Measurements from ENCODE around the gene ACVR2B. TPM values are rescaled to one million over a fixed set of nuclear protein-coding genes. Genes with fewer than 3 reads are reported as not detected.

Gene ACVR2B
- total RNA-seq, 2 donors from 2014 or later = 3.1 to 3.8 TPM

DNA sequence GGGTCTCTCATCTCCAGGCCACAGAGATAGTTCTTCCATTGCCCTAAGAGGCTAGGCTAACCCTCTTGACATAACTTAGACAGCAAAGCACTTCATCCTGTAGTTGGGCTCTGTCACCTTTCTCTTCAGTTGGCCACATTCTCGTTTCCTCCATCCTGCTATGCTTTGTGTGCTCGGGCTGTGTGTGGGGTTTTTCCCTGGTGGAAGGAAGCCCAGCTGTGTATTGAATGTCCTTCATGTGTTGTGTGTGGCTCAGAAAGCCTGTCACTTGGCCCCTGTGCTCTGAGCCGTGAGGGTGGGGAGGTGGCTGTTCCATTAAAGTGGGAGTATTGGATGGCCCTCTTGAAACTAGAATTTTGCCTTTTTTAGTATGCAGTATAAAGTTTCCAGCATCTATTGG, 33.6 kb downstream of the ACVR2B start:
- Mint-ChIP-seq H3K36me3 (no peaks in the 10 kb centered on the region), H3K4me3 (no peak overlapping the region), H3K9me3 (no peaks in the 10 kb centered on the region), H3K27ac (no peak overlapping the region), H3K4me1 (ENCODE audit: low read depth in 2 of 2) (peaks cover 3 to 5% of the 10 kb centered on the region in 2 donors), H3K27me3 (no peaks in the 10 kb centered on the region)
- peak in 1 of 2 donors; percentile 59 for ATAC-seq
- DNase-seq (ENCODE audit: low spot score) = no peak

DNA sequence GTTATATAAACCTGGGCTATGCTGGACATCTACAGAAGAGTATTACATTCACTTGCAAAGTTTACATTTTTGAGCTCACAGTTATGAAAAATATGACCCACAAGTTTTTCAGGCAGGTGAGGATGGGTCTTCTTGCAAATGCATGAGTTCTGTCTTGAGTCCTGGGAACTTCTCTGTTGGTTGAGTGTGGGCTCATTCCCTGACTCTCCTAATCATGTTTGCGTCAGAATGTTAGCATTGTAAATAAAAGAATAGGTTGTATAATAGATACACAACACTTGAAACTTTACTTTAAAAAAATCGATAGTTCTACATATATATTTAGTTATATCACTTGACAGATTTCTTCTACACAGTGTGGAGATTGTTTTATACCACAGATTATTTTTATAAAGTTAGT, 35.3 kb downstream of the ACVR2B start:
- Mint-ChIP-seq H3K9me3 (no peaks in the 10 kb centered on the region), H3K36me3 (no peaks in the 10 kb centered on the region), H3K27me3 (no peaks in the 10 kb centered on the region), H3K4me1 (ENCODE audit: low read depth in 2 of 2) (peaks cover 3 to 5% of the 10 kb centered on the region in 2 donors), H3K27ac (no peak overlapping the region), H3K4me3 (no peak overlapping the region)
- DNase-seq (ENCODE audit: low spot score) (no peak), ATAC-seq (no peak)

DNA sequence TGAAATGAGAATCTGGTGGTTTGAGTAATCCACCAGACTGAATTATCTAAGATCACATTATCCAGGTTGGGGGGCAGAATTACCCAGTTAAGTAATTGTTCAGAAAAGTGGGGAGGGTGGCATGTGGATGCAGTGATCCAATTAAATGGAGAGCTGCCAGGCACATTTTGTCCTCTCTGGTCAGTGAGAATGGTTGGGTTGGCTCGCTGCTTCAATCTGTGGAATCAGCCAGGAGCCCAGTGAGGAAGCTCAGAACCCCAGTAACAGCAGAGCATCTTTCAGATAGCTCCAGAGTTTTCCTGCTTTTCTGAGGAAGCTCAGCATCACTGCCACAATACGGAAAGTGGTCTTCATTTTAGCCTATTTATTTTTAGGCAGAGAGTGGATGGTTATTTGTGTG, 36.1 kb downstream of the ACVR2B start:
- ATAC-seq (no peak), DNase-seq (ENCODE audit: low spot score) (no peak)
- Mint-ChIP-seq H3K27ac (no peak overlapping the region), H3K4me1 (ENCODE audit: low read depth in 2 of 2) (peaks cover 3 to 5% of the 10 kb centered on the region in 2 donors), H3K36me3 (no peaks in the 10 kb centered on the region), H3K9me3 (no peaks in the 10 kb centered on the region), H3K27me3 (no peaks in the 10 kb centered on the region), H3K4me3 (no peak overlapping the region)

DNA sequence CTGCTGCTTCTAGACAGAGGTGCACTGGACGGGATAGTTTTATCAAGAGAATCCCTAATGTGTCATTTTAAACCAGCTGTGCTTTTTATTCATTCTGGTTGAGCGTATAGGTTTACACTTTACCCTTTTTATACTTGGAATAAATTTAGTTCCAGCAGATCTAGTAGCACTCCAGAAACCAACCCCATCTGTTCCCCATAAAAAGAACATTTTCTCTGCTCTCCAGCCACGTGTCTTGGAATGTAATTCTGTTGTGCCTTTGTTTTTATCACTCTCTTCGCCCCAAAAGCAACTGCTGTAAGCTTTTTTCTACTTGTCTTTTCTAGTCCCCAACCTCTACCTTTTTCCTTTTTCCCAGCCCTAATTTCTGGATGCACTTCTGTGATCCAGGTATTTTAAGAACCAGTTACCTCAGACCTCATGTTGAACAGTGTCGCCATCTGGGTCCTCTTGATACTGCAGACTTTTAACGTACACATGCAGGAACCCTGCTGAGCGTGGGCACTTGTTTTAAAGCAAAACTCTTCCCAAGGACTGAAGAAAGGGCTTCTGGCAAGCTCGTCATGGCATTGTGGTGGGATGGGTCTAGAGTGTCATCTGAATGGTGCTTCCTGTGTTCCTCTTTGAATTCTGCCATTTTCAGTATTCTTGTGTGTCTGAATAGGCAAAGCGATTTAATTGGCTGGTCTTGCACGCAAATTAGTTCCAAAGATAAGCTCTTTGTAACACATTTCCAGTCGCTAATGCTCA, 36.8 kb downstream of the ACVR2B start:
- H3K4me1 Mint-ChIP-seq (ENCODE audit: low read depth in 2 of 2) = peaks cover 3 to 5% of the 10 kb centered on the region in 2 donors
- no peak overlapping the region for H3K4me3 Mint-ChIP-seq
- H3K9me3 Mint-ChIP-seq = no peaks in the 10 kb centered on the region
- no peaks in the 10 kb centered on the region for H3K27me3 Mint-ChIP-seq
- DNase-seq (ENCODE audit: low spot score) = no peak
- no peak overlapping the region for H3K27ac Mint-ChIP-seq
- H3K36me3 Mint-ChIP-seq = no peaks in the 10 kb centered on the region
- no peak for ATAC-seq

DNA sequence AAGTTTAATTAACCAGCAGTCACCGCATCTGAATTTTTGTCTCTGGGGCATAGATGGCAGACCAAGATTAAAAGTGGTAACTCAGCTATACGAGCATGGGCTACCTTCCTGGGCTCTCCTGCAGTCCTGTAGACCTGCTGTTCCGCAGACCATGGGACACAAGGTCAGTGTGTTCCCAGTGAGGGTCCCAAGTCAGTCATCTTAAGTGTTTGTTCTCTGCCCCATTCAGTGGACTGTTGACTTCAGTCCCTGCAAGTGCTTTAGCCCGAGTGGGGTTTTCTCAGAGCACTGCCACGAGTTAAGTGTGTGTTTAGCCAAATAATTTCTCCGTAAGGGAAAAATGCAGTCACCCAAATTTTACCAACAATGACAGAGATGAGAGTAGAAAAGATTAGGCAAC, 37.5 kb downstream of the ACVR2B start:
- no peaks in the 10 kb centered on the region for H3K9me3 Mint-ChIP-seq
- H3K4me1 Mint-ChIP-seq (ENCODE audit: low read depth in 2 of 2) = peaks cover 3 to 5% of the 10 kb centered on the region in 2 donors
- H3K36me3 Mint-ChIP-seq = no peaks in the 10 kb centered on the region

DNA sequence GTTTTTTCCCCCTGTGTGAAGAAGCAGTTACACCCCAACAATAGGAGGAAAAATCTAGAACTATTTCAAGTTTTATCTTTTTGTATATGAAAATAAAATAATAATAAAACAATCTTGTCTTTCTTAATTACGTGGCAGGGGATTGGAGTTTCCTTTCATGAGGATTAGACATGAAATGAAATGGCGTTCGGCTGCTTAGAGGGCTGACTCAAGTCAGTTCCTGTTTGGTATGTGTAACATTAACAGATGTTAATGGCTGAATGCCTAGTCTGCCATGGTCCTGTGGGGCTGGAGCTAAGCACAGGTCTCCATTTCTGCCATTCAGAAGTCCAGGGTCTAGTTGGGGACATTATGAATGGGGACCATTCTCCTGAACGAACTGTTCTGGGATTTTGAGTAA, 39.3 kb downstream of the ACVR2B start:
- ATAC-seq = no peak
- no peaks in the 10 kb centered on the region for H3K9me3 Mint-ChIP-seq
- no peaks in the 10 kb centered on the region for H3K36me3 Mint-ChIP-seq
- DNase-seq (ENCODE audit: low spot score) = no peak
- no peak overlapping the region for H3K27ac Mint-ChIP-seq
- no peak overlapping the region for H3K4me3 Mint-ChIP-seq
- peaks cover 9 to 13% of the 10 kb centered on the region in 2 donors for H3K4me1 Mint-ChIP-seq (ENCODE audit: low read depth in 2 of 2)
- no peaks in the 10 kb centered on the region for H3K27me3 Mint-ChIP-seq

More for the DNA sequence above, 37.5 kb downstream of the ACVR2B start:
- H3K4me3 Mint-ChIP-seq = no peak overlapping the region
- ATAC-seq (no peak), DNase-seq (ENCODE audit: low spot score) (no peak)
- H3K27me3 Mint-ChIP-seq = no peaks in the 10 kb centered on the region
- no peak overlapping the region for H3K27ac Mint-ChIP-seq

DNA sequence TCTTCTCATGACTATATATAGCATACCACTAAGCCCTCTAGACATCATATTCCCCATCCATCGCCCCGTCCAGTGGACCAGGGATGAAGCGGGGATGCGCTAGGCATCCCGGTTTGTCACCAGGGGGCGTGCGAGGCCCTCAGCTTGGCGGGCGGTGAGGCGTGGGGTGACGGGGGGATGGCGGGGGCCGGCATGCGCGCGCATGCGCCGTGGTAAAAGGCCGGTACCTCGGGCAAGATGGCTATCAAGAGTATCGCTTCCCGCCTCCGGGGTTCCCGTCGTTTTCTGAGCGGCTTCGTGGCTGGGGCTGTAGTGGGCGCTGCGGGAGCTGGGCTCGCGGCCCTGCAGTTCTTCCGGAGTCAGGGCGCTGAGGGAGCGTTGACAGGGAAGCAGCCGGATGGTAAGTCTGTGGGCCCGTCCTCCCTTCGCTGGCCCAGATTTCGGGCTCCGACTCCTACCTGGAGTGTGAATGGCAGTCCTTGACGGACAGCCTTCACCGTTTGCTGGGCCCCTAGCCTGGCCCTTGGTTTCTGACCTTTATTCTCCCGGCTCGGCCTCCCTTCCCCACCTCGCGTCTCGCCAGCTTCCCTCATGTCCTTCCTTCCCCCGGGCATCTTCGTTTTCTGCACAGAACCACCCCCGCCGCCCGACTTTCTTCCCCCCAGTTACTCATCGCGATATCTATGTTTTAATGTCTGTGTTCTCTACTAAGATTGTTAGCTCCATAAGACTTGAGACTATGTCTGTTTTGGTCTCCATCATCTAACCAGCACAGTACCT, 42.6 kb downstream of the ACVR2B start, which contains the start of gene EXOG:
Gene EXOG (plus strand): TSS at position 210 of the 780 bp plus-strand sequence. CDS start 28 bp downstream, at position 238.
- ATAC-seq (peak; percentile 96), DNase-seq (ENCODE audit: low spot score) (peak; percentile 95)
- peaks cover 4% of the 10 kb centered on the region for H3K36me3 Mint-ChIP-seq
- H3K27me3 Mint-ChIP-seq = no peaks in the 10 kb centered on the region
- H3K4me1 Mint-ChIP-seq (ENCODE audit: low read depth in 2 of 2) = peaks cover 19 to 22% of the 10 kb centered on the region in 2 donors
- no peaks in the 10 kb centered on the region for H3K9me3 Mint-ChIP-seq
- H3K27ac Mint-ChIP-seq = peak within 1 kb of the TSS; percentile 73 to 96
- H3K4me3 Mint-ChIP-seq = peak within 1 kb of the TSS; percentile 90

DNA sequence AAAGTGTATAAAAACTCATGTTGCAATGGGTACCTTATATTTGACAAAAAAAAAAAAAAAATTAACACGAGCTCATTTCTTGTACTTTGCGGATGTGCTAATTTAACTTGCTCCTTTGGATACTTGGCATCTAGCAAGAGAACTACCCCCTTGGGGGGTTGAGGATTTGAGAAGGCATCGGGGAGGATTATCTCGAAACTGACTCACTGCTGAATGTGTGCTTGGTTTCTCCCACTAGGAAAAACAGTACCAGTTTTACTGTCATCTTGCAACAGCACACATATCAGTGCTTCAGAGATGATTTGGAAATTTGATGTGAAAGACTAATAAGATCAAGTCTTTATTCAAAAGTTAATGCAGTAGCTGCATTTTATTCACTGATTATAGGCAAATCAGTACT, 43.3 kb downstream of the ACVR2B start:
- DNase-seq (ENCODE audit: low spot score) = no peak
- Mint-ChIP-seq H3K27me3 (no peaks in the 10 kb centered on the region), H3K4me1 (ENCODE audit: low read depth in 2 of 2) (peaks cover 19 to 22% of the 10 kb centered on the region in 2 donors), H3K9me3 (no peaks in the 10 kb centered on the region), H3K4me3 (peak overlapping the region; percentile 90), H3K27ac (peak overlapping the region; percentile 73 to 96), H3K36me3 (peaks cover 4% of the 10 kb centered on the region)
- no peak for ATAC-seq

DNA sequence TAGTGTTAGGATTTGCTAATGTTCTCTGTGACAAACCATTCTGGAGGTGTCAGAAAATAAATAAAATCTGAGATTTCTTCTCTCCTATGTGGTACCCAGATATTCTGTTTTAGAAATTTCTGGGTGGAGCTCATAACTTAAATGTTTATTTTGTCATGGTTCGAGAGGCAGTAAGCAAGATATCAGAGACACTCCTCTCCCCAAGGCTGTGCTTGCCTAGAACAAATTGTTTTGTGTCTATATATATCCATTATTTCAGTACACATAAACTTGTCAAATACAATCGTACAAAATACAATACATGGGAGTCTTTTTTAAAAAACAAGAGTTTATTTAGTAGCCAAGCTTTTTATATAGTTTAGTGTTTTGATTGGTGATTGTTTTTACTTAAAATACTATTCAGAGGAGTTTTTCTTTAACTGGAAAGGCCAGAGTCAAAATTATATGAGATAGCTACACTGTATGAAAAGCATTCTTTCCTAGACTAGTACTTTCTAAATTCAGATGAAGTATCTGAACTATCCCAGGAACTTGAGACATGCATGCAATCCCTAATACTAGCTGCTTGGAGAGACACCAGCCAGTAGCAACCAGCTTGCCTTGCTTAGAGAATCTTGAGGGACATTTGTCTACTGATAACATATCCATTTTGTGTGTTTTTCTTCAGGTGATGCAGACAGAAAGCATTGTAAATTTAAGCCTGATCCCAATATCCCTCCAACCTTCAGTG, 47.2 kb downstream of the ACVR2B start:
- H3K27me3 Mint-ChIP-seq = no peaks in the 10 kb centered on the region

DNA sequence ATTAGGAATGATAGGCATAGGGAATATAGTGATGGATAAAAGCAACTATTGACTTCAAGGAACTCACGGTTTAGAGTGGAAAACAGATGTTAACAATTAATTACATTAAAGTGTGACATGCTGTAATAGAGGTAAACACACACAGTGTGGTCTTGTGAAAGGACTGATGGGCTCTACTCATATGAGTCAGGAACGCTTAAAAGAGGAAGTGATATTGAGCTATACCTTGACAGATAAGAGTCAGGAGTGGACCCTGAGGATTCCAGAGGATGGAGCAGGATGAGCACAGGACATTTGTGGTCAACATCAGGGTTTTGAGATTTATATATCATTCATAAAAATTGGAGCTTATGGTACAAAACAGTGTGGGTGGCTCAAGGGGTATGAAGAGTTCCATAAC, 53.4 kb downstream of the ACVR2B start:
- H3K27ac Mint-ChIP-seq = no peak overlapping the region
- no peaks in the 10 kb centered on the region for H3K27me3 Mint-ChIP-seq
- ATAC-seq (no peak), DNase-seq (ENCODE audit: low spot score) (no peak)
- H3K9me3 Mint-ChIP-seq = no peaks in the 10 kb centered on the region
- peaks cover 13% of the 10 kb centered on the region for H3K36me3 Mint-ChIP-seq
- no peak overlapping the region for H3K4me3 Mint-ChIP-seq
- no peaks in the 10 kb centered on the region for H3K4me1 Mint-ChIP-seq (ENCODE audit: low read depth in 2 of 2)

More for the DNA sequence above, 47.2 kb downstream of the ACVR2B start:
- Mint-ChIP-seq H3K9me3 (no peaks in the 10 kb centered on the region), H3K4me1 (ENCODE audit: low read depth in 2 of 2) (peaks cover 19 to 22% of the 10 kb centered on the region in 2 donors), H3K36me3 (peaks cover 4% of the 10 kb centered on the region), H3K4me3 (no peak overlapping the region), H3K27ac (no peak overlapping the region)
- ATAC-seq (no peak), DNase-seq (ENCODE audit: low spot score) (no peak)

DNA sequence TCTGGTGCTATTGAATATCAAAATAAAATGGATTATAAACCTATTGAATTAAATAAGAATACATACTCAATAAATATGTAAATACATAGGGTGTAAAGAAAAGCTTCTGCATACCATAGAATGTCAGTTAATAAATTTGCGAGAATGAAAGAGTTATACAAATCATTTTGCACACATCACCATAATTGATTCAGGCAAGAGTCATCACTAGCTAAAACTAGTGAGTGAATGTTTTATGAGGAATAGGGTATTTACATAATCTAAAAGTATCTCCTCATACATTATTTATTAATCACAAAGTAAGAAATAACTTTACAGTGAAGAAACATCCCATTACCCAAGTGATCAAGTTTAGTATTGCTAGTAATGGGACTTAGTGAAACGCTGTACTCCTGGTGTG, 56.0 kb downstream of the ACVR2B start:
- H3K27me3 Mint-ChIP-seq = no peaks in the 10 kb centered on the region
- no peak overlapping the region for H3K27ac Mint-ChIP-seq
- no peak for ATAC-seq
- H3K9me3 Mint-ChIP-seq = no peaks in the 10 kb centered on the region
- peaks cover 23% of the 10 kb centered on the region for H3K36me3 Mint-ChIP-seq
- no peaks in the 10 kb centered on the region for H3K4me1 Mint-ChIP-seq (ENCODE audit: low read depth in 2 of 2)
- no peak for DNase-seq (ENCODE audit: low spot score)
- H3K4me3 Mint-ChIP-seq = no peak overlapping the region

DNA sequence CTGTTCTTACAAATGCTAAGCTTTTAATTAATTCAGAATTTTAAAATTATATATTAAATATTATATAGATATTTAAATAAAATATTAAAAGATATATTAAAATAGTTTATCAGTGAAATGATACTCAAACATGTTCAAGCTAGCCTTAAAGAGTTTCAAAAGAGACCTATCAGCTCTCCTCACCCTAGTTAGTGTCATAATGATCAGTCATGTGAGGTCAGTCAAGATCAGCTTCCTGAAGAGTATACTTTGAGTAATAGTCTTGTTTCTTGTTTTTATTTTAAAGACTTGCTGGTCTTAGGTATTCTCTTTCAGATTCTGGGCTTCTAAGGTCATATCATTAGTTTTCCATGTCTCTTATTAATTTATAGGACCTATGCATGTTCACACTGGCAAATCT, 56.9 kb downstream of the ACVR2B start:
- Mint-ChIP-seq H3K27me3 (no peaks in the 10 kb centered on the region), H3K36me3 (peaks cover 23% of the 10 kb centered on the region), H3K27ac (no peak overlapping the region), H3K9me3 (no peaks in the 10 kb centered on the region), H3K4me1 (ENCODE audit: low read depth in 2 of 2) (no peaks in the 10 kb centered on the region), H3K4me3 (no peak overlapping the region)
- no peak for DNase-seq (ENCODE audit: low spot score)
- no peak for ATAC-seq

DNA sequence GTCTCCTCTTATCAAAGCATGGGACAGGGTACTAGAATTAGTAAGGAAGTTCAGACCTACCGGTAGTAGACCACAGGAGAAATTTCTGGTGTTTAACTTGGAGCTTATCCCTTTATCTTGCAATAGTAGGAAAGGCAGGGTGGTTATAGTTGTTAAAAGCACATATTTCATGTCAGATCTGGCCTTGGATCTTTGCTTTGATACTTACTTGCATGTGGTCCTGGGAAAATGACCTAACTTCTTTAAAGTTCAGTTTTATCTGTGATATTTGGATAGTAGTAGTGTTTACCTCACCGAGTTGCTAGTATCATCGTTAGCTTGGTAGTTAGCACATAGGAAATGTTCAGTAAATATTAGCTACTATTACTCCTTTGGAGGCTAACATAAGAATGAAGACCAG, 57.9 kb downstream of the ACVR2B start:
- no peak for ATAC-seq
- H3K9me3 Mint-ChIP-seq = no peaks in the 10 kb centered on the region
- H3K4me3 Mint-ChIP-seq = no peak overlapping the region
- H3K27ac Mint-ChIP-seq = no peak overlapping the region
- peaks cover 28% of the 10 kb centered on the region for H3K36me3 Mint-ChIP-seq
- no peak for DNase-seq (ENCODE audit: low spot score)
- no peaks in the 10 kb centered on the region for H3K27me3 Mint-ChIP-seq
- no peaks in the 10 kb centered on the region for H3K4me1 Mint-ChIP-seq (ENCODE audit: low read depth in 2 of 2)

DNA sequence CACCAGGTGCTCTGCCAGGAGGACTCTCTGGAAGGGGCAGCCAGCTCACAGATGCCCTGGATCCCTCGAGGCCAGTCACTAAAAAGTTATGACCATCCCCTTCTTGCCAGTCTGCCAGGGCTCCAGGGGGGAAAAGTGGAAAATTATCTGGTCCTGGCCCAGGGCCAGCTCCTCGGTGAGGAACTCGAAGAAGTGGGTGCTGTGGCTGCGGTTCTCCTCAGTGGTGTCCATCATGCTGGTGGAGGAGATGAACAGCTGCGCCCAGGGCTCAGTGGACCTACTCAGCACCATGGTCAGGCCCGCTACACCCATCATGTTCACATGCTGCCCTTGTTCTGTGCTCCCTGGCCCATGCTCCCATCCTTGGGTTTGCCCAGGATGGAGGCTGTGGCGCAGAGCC, 61.7 kb downstream of the ACVR2B start:
- H3K4me1 Mint-ChIP-seq (ENCODE audit: low read depth in 2 of 2) = peaks cover 14 to 18% of the 10 kb centered on the region in 2 donors
- no peak overlapping the region for H3K27ac Mint-ChIP-seq
- no peak overlapping the region for H3K4me3 Mint-ChIP-seq
- ATAC-seq (no peak), DNase-seq (ENCODE audit: low spot score) (no peak)
- no peaks in the 10 kb centered on the region for H3K9me3 Mint-ChIP-seq
- no peaks in the 10 kb centered on the region for H3K27me3 Mint-ChIP-seq
- H3K36me3 Mint-ChIP-seq = peaks cover 24% of the 10 kb centered on the region
